ENCODE results near the gene C1QTNF9B. TPM values are rescaled to one million over a fixed set of nuclear protein-coding genes. Genes with fewer than 3 reads are reported as not detected.
A peak's percentile ranks its signal among the peaks of the same experiment; 100 is the strongest.
"Not testable (repeated sequence)": the region's sequence is repeated elsewhere in the genome, so short reads cannot be mapped to it uniquely, and the experiment has no call there.

C1QTNF9B gene
- total and polyA plus RNA-seq, 2 of the 13 experiments (the other 11 are each of a cell fraction or from before 2014, with no cell fraction given): not detected

- TF ChIP-seq TEAD3 (CRISPR knock-in tag; optimal IDR thresholded peaks at IDR 0.05; ENCODE audit: borderline replicate concordance): peak; percentile 74
- no peak; the same call in 1 of the 2 replicates for TF ChIP-seq ARHGAP35 (CRISPR knock-in tag; IDR thresholded peaks at IDR 0.05; ENCODE audit: borderline replicate concordance)
- peak; percentile 77 for TF ChIP-seq ETV5 (CRISPR knock-in tag; IDR thresholded peaks at IDR 0.05; ENCODE audit: borderline replicate concordance)
- peak; percentile 56 for TF ChIP-seq UBTF (CRISPR knock-in tag; IDR thresholded peaks at IDR 0.05)
- peak; percentile 100 for TF ChIP-seq HDAC1 (CRISPR knock-in tag; IDR thresholded peaks at IDR 0.05)
- peak; percentile 80; the same call in 1 of the 2 replicates for TF ChIP-seq ZNF318 (CRISPR knock-in tag; IDR thresholded peaks at IDR 0.05)
Measured at GRCh38 chr13:23888658-23889614, 8.4 kb downstream of the C1QTNF9B start, which contains the start of gene MIPEP (continued).

- WGBS (ENCODE audit: low lambda C conversion rate): 100% methylated on average over 3 of the region's 3 CpGs
- H3K36me3 ChIP-seq (replicated peaks in 1 of 2; ENCODE audit: control insufficient read depth in 1 of 2, insufficient read depth in 2 of 2, low read length in 2 of 2); H3K27ac ChIP-seq (ENCODE audit: extremely low read length, insufficient read depth, low read length); H3K4me3 ChIP-seq (replicated peaks in 1 of 3; ENCODE audit: insufficient read depth in 1 of 3, low read depth in 2 of 3, low read length in 3 of 3); H3K9ac ChIP-seq (ENCODE audit: insufficient read depth, low read depth, low read length); BruUV-seq (replicated peaks); DNase-seq (ENCODE audit: low spot score); H3K9me3 ChIP-seq (ENCODE audit: low read length); H2AFZ ChIP-seq (ENCODE audit: low read length); H3K79me2 ChIP-seq (ENCODE audit: insufficient read depth, low read length); FAIRE-seq; H3K4me2 ChIP-seq (ENCODE audit: low read depth, low read length); H3K27me3 ChIP-seq (ENCODE audit: control insufficient read depth in 1 of 2, insufficient read depth in 2 of 2, low read length in 2 of 2); CTCF ChIA-PET (ENCODE audit: low intra/inter-chr PET ratio, low total read pairs); H4K20me1 ChIP-seq (ENCODE audit: insufficient read depth, low read length); POLR2A ChIA-PET; ATAC-seq; intact Hi-C loops (cut with micrococcal nuclease; ENCODE audit: unreplicated experiment): not testable (repeated sequence)
- in situ Hi-C loops (cut with HindIII; ENCODE audit: extremely low pct_ligation_motif_present, low pct_unique_long_range_greater_than_20kb): loop anchor here (25.0 kb wide), 1 partner anchor 297 kb away; no protein-coding TSS in a partner anchor
- peaks cover 15% of the 10 kb centered on the region; the same call in 1 of the 2 replicates for H3K4me1 ChIP-seq (ENCODE audit: insufficient read depth, low read length)
Measured at GRCh38 chr13:23884361-23884760, 12.9 kb downstream of the C1QTNF9B start.

Measured in HepG2 (cell line).